ENCODE results near the gene ADORA2A. TPM values are rescaled to one million over a fixed set of nuclear protein-coding genes. Genes with fewer than 3 reads are reported as not detected.

The ADORA2A gene
- total RNA-seq, 2 donors from 2014 or later = 25.9 to 47.8 TPM

- Mint-ChIP-seq H3K4me3 (no peak overlapping the region), H3K27ac (peak overlapping the region; percentile 78), H3K4me1 (peaks cover 13% of the 10 kb centered on the region), H3K36me3 (ENCODE audit: low read depth) (peaks cover 40% of the 10 kb centered on the region), H3K9me3 (no peaks in the 10 kb centered on the region), H3K27me3 (no peaks in the 10 kb centered on the region)
- ATAC-seq (replicated peaks) = peak; percentile 13
These were observed 17.7 kb upstream of the ADORA2A start for GRCh38 chr22:24409707-24410106.

- no peaks in the 10 kb centered on the region for H3K27me3 Mint-ChIP-seq
- H3K36me3 Mint-ChIP-seq (ENCODE audit: low read depth) = peaks cover 44% of the 10 kb centered on the region
- H3K4me1 Mint-ChIP-seq = peaks cover 13% of the 10 kb centered on the region
- H3K4me3 Mint-ChIP-seq = no peak overlapping the region
- peak; percentile 64 for ATAC-seq (replicated peaks)
- peak overlapping the region; percentile 78 for H3K27ac Mint-ChIP-seq
- no peaks in the 10 kb centered on the region for H3K9me3 Mint-ChIP-seq
These were observed 17.1 kb upstream of the ADORA2A start for GRCh38 chr22:24410110-24410856.

- Mint-ChIP-seq H3K4me3 (no peak overlapping the region), H3K9me3 (no peaks in the 10 kb centered on the region), H3K27ac (no peak overlapping the region), H3K36me3 (ENCODE audit: low read depth) (peaks cover 46% of the 10 kb centered on the region), H3K4me1 (peaks cover 13% of the 10 kb centered on the region), H3K27me3 (no peaks in the 10 kb centered on the region)
- ATAC-seq (replicated peaks) = no peak
These were observed 16.0 kb upstream of the ADORA2A start for GRCh38 chr22:24411256-24412004.

GRCh38 chr22:24412274-24412673 lies 15.1 kb upstream of the ADORA2A start:
- Mint-ChIP-seq H3K4me3 (no peak overlapping the region), H3K4me1 (peaks cover 13% of the 10 kb centered on the region), H3K9me3 (no peaks in the 10 kb centered on the region), H3K27ac (no peak overlapping the region), H3K27me3 (no peaks in the 10 kb centered on the region), H3K36me3 (ENCODE audit: low read depth) (peaks cover 43% of the 10 kb centered on the region)
- no peak for ATAC-seq (replicated peaks)

GRCh38 chr22:24413271-24413670 lies 14.1 kb upstream of the ADORA2A start:
- Mint-ChIP-seq H3K27me3 (no peaks in the 10 kb centered on the region), H3K9me3 (no peaks in the 10 kb centered on the region)

GRCh38 chr22:24413736-24414385 lies 13.5 kb upstream of the ADORA2A start:
- no peak for ATAC-seq (replicated peaks)
- Mint-ChIP-seq H3K4me1 (peaks cover 7% of the 10 kb centered on the region), H3K9me3 (no peaks in the 10 kb centered on the region), H3K4me3 (no peak overlapping the region), H3K27me3 (no peaks in the 10 kb centered on the region), H3K27ac (no peak overlapping the region), H3K36me3 (ENCODE audit: low read depth) (peaks cover 36% of the 10 kb centered on the region)

More at GRCh38 chr22:24413271-24413670, 14.1 kb upstream of the ADORA2A start:
- Mint-ChIP-seq H3K4me1 (peaks cover 7% of the 10 kb centered on the region), H3K4me3 (no peak overlapping the region), H3K36me3 (ENCODE audit: low read depth) (peaks cover 36% of the 10 kb centered on the region), H3K27ac (no peak overlapping the region)
- ATAC-seq (replicated peaks) = no peak

GRCh38 chr22:24414523-24414922 lies 12.9 kb upstream of the ADORA2A start:
- no peaks in the 10 kb centered on the region for H3K27me3 Mint-ChIP-seq
- peaks cover 36% of the 10 kb centered on the region for H3K36me3 Mint-ChIP-seq (ENCODE audit: low read depth)
- H3K4me3 Mint-ChIP-seq = no peak overlapping the region
- no peak for ATAC-seq (replicated peaks)
- peak overlapping the region; percentile 38 for H3K27ac Mint-ChIP-seq
- peaks cover 7% of the 10 kb centered on the region for H3K4me1 Mint-ChIP-seq
- H3K9me3 Mint-ChIP-seq = no peaks in the 10 kb centered on the region

GRCh38 chr22:24414984-24415945 lies 12.1 kb upstream of the ADORA2A start:
- H3K4me3 Mint-ChIP-seq = no peak overlapping the region
- ATAC-seq (replicated peaks) = no peak
- H3K36me3 Mint-ChIP-seq (ENCODE audit: low read depth) = peaks cover 35% of the 10 kb centered on the region
- peak overlapping the region; percentile 38 for H3K27ac Mint-ChIP-seq
- no peaks in the 10 kb centered on the region for H3K9me3 Mint-ChIP-seq
- no peaks in the 10 kb centered on the region for H3K27me3 Mint-ChIP-seq
- H3K4me1 Mint-ChIP-seq = peaks cover 3% of the 10 kb centered on the region

DNA sequence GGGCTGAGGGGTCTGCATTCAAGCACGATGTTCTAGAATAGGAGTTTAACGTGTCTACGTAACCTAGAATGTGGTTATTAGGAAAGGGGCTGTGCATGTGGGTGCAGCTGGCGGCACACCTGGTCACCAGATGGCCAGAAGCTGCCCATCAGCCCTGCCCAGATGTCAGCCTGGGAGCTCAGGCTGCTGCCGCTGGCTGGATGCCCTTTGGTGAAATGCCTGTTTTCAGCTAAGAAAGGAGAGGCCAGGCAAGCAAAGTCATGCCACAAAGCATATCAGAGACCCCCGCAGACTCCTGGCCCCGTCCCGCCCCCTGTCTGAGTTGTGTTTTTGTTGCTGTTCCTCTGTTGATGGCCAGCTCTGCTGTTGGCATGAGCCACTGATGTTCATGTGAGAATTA lies 11.3 kb upstream of the ADORA2A start:
- H3K36me3 Mint-ChIP-seq (ENCODE audit: low read depth) = peaks cover 31% of the 10 kb centered on the region
- H3K27me3 Mint-ChIP-seq = no peaks in the 10 kb centered on the region
- H3K4me3 Mint-ChIP-seq = no peak overlapping the region
- H3K4me1 Mint-ChIP-seq = no peaks in the 10 kb centered on the region
- no peak overlapping the region for H3K27ac Mint-ChIP-seq
- ATAC-seq (replicated peaks) = no peak
- H3K9me3 Mint-ChIP-seq = no peaks in the 10 kb centered on the region

DNA sequence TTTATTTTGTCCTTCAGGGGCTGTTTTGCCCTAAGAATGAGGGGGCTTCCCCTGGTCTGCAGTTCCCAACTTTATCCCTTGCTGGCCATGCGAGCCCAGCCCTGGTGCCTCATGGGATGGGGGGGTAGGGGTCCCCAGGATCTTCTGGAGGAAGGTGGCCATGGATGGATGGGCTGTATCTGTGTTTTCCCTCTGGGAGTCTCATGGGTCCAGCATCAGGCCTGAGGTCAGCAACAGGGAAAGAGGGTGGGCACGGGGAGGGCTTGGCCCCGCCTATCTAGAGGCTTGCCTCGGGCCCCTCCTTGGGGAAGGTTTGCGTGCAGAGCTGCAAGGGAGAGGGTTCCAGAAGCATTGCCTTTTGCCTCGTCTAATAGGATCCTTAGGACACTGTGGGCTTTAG lies 10.8 kb upstream of the ADORA2A start:
- Mint-ChIP-seq H3K4me1 (no peaks in the 10 kb centered on the region), H3K36me3 (ENCODE audit: low read depth) (peaks cover 31% of the 10 kb centered on the region), H3K4me3 (no peak overlapping the region), H3K27ac (no peak overlapping the region), H3K27me3 (no peaks in the 10 kb centered on the region), H3K9me3 (no peaks in the 10 kb centered on the region)
- ATAC-seq (replicated peaks) = no peak

DNA sequence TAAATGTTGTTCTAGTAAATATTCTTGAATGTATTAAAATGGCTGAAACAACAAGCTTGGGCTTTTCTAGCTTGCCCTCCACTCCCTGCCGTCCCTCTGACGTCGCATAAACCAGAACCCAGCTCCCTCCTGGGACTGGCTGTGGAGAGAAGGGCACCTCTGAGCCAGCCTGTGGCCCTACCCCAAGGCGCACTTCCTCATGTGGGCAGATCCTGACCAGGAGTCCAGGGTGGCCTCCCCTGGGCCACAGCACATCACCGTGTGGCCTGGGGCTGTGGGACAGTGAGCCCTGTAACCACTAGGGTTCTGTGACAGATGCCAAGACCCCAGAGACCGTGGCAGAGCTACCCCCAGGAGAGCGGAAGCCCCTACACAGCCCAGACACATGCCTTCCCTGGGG lies 10.2 kb upstream of the ADORA2A start:
- Mint-ChIP-seq H3K27ac (no peak overlapping the region), H3K4me3 (no peak overlapping the region), H3K36me3 (ENCODE audit: low read depth) (peaks cover 31% of the 10 kb centered on the region), H3K27me3 (no peaks in the 10 kb centered on the region), H3K9me3 (no peaks in the 10 kb centered on the region), H3K4me1 (no peaks in the 10 kb centered on the region)
- no peak for ATAC-seq (replicated peaks)

DNA sequence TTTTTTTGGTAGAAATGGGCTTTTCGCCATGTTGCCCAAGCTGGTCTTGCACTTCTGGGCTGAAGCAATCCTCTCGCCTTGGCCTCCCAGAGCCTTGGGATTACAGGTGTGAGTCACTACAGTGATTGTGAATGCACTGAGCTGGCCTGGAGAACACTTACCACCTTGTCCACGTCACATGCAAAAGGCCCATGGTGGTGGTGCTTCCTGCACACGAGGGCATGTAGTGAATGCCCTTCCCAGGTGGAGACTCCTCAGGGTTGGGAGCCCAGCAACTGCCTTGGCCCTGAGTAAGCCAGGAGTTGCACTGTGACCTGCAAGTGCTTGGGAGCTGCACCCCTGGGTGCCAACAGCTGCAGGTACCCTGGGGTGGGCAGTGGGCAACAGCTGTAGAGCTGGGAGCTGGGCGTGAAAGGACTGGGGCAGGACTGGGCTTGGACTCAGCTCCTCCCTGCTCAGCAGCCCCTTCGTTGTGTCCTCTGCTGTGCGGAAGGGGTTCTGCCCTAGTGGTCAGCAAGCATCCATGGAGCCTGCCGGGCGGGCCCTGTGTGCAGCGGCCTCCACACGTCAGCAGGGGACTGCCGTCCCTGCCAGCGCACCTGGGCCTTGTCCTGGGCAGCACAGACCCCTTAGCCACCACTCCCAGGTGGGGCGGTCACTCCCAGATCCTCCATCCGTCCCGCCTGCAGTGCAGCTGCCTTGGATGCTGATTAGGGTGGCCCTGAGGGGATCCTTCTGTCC lies 9.3 kb upstream of the ADORA2A start:
- Mint-ChIP-seq H3K9me3 (no peaks in the 10 kb centered on the region), H3K36me3 (ENCODE audit: low read depth) (peaks cover 24% of the 10 kb centered on the region), H3K4me3 (no peak overlapping the region), H3K4me1 (no peaks in the 10 kb centered on the region), H3K27ac (no peak overlapping the region), H3K27me3 (no peaks in the 10 kb centered on the region)
- no peak for ATAC-seq (replicated peaks)

GRCh38 chr22:24418786-24419474 lies 8.5 kb upstream of the ADORA2A start:
- H3K4me3 Mint-ChIP-seq = no peak overlapping the region
- H3K9me3 Mint-ChIP-seq = no peaks in the 10 kb centered on the region
- no peaks in the 10 kb centered on the region for H3K4me1 Mint-ChIP-seq
- peaks cover 15% of the 10 kb centered on the region for H3K36me3 Mint-ChIP-seq (ENCODE audit: low read depth)
- no peak for ATAC-seq (replicated peaks)
- no peaks in the 10 kb centered on the region for H3K27me3 Mint-ChIP-seq
- H3K27ac Mint-ChIP-seq = no peak overlapping the region
